Measurements from ENCODE around the gene DAGLA.
A peak's percentile ranks its signal among the peaks of the same experiment; 100 is the strongest.
"Not testable (repeated sequence)": the region's sequence is repeated elsewhere in the genome, so short reads cannot be mapped to it uniquely, and the experiment has no call there.

Gene DAGLA, protein sequence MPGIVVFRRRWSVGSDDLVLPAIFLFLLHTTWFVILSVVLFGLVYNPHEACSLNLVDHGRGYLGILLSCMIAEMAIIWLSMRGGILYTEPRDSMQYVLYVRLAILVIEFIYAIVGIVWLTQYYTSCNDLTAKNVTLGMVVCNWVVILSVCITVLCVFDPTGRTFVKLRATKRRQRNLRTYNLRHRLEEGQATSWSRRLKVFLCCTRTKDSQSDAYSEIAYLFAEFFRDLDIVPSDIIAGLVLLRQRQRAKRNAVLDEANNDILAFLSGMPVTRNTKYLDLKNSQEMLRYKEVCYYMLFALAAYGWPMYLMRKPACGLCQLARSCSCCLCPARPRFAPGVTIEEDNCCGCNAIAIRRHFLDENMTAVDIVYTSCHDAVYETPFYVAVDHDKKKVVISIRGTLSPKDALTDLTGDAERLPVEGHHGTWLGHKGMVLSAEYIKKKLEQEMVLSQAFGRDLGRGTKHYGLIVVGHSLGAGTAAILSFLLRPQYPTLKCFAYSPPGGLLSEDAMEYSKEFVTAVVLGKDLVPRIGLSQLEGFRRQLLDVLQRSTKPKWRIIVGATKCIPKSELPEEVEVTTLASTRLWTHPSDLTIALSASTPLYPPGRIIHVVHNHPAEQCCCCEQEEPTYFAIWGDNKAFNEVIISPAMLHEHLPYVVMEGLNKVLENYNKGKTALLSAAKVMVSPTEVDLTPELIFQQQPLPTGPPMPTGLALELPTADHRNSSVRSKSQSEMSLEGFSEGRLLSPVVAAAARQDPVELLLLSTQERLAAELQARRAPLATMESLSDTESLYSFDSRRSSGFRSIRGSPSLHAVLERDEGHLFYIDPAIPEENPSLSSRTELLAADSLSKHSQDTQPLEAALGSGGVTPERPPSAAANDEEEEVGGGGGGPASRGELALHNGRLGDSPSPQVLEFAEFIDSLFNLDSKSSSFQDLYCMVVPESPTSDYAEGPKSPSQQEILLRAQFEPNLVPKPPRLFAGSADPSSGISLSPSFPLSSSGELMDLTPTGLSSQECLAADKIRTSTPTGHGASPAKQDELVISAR

DNA sequence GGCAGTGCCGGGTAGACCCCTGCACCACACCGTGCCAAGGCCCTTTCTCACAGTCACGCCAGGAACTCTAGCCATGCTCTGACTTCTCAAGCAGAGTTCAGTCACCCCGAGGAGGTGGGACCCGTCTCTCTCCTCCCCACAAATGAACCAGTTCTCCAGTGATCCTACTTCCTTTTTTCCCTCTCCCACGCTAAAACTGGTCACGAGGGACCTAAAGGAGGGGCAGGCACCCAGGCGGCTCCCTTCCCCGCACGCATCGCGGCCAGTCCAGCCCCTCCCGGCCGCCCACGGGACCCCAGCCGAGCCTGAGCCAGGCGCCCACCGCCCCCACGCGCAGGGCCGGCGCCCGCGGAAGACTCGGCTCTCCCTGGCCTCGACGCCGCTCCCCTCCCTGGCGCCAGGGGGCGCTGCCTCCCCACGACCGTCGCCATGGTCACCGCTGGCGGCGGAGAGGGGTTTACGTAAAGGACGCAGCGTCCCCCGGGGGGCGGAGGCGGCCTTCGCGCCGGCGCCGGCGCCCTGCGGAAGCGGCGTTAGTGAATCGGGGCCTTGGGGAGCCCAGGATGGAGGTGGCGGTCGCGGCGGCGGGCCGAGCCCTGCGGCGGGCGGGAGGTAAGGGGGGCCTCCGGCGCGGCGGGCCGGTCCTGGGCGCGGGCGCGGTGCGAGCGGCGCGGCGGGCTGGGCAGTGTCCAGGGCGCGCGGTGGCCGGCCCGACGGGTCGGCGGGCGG is at the start of gene DAGLA:
TSS of gene DAGLA (plus strand) at position 499 of the 729 bp plus-strand sequence. CDS start 39,765 bp downstream, outside the sequence.
- peak; percentile 68 for DNase-seq

DNA sequence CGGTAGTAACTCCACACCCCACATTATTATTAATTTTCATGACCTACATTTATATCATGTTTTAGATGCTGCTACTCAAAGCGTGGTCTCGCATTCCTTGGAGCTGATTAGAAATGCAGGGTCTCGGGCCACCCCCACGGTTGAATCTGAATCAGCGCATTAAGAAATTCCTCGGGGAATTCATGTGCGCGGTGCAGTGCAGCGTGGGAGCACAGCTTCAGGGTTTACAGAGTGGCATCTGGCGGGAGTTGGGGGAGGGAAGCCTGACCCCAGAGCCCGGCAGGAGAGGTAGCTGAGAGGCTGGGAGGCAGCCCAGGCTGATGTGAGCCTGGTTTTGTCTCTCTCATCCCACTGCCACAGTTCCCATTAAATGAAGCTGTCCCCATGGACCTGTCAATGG is 48.1 kb upstream of the DAGLA start:
- DNase-seq: no peak

DNA sequence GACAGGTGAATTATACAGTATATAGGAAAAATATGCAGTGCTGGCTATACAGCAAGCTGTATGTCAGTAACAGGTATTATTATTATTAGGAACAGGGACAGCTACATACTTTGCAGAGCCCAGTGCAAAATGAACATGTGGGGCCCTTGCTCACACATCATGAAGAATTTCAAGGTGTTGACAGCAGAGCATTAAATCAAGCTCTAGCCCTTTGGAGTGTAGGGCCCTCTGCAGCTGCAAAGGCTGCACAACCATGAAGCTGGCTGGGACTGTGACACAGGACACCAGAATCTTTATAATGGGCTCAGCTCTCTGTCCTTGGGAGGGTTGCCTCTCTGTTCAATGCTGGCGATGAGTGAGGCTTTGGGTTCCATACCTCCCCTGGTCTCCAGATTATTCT is 44.9 kb upstream of the DAGLA start:
- no peak for DNase-seq

DNA sequence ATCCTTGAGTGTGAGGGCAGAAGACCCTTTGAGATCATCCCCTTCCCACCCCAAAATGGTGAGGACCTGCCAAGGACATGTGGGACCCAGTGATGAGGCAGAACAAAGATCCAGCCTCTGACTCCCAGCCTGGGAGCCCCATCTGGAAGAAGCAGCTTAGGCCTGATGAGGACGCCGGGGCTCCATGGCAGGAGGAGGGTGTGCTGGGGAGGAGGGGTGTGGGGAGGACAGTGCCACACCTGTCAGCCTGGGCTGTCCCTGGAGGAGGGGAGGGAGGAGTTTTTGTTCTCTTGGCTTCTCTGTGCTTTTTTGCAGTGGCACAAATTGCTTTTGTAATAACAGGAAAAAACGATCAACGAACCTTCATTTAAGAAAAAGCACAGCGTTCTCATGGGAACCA is 44.4 kb upstream of the DAGLA start:
- no peak for DNase-seq

DNA sequence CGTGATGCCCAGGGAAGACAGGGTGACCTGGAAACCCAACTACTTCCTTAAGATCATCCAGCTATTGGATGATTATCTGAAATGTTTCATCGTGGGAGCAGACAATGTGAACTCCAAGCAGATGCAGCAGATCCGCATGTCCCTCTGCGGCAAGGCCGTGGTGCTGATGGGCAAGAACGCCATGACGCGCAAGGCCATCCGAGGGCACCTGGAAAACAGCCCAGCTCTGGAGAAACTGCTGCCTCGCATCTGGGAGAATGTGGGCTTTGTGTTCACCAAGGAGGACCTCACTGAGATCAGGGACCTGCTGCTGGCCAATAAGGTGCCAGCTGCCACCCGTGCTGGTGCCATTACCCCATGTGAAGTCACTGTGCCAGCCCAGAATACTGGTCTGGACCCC is 43.5 kb upstream of the DAGLA start:
- DNase-seq: no peak

DNA sequence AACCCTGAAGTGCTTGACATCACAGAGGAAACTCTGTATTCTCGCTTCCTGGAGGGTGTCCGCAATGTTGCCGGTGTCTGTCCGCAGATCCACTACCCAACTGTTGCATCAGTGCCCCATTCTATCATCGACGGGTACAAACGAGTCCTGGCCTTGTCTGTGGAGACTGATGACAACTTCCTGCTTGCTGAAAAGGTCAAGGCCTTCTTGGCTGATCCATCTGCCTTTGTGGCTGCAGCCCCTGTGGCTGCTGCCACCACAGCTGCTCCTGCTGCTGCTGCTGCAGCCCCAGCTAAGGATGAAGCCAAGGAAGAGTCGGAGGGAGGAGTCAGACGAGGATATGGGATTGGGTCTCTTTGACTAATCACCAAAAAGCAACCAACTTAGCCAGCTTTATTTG is 42.9 kb upstream of the DAGLA start:
- no peak for DNase-seq

DNA sequence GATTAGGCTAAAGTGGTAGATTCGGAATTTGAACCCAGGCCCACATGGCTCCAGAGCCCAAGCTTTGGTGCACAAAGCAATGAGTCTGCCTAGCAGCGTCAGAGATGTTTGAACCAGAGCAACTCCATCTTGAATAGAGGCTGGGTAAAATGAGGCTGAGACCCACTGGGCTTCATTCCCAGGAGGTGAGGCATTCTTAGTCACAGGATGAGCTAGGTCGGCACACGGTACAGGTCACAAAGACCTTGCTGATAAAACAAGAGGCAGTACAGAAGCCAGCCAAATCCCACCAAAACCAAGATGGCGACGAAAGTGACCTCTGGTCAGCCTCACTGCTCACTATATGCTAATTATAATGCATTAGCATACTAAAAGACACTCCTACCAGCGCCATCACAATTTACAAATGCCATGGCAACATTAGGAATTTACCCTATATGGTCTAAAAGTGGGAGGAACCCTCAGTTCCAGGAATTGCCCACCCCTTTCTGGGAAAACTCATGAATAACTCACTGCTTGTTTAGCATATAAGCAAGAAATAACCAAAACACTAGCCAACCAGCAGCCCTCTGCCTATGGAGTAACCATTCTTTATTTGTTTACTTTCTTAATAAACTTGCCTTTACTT is 40.3 kb upstream of the DAGLA start:
- no peak for DNase-seq

DNA sequence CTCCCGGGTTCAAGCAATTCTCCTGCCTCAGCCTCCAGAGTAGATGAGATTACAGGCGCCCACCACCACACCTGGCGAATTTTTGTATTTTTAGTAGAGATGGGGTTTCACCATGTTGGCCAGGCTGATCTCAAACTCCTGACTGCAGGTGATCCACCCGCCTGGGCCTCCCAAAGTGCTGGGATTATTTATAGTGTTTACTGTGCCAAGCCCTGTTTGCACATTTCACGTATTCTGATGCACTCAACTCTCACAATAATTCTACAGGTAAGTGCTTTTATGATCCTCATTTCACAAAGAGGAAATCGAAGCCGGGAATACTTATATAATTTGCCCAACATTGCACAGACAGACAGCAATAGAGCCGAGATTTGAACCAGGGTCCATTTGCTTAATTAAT is 38.0 kb upstream of the DAGLA start:
- DNase-seq: no peak

DNA sequence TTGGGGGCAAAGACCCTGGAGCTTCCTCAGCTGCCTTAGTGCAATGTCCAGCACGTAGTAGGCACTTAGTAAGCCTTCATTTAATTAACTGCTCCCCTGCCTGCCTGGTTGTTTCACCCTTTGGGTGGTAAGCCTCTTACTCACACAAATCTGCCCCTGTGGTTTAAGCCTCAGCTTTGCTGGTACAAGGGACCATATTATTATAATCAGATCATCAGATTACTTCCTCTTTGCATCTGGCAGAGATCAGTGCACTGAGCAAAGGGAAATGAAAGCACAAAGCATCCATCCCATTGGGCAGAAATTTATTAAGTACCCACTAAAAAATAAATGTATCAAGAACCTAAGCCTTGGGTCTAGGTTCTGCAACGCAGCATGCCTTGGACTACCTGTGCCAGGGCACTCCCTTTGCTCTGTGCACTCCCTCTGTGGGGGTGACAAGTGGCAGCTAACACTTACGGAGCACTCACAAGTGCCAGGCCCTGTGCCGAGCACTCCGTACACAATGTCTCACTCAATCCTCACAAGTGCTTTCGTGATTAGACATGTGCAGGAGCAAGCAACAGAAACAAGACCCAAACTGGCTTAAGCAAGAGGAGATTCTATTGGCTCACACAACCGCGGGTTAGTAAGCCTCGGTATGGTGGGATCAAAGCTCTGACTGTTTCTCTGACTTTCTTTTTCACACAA is 34.9 kb upstream of the DAGLA start:
- no peak for DNase-seq

DNA sequence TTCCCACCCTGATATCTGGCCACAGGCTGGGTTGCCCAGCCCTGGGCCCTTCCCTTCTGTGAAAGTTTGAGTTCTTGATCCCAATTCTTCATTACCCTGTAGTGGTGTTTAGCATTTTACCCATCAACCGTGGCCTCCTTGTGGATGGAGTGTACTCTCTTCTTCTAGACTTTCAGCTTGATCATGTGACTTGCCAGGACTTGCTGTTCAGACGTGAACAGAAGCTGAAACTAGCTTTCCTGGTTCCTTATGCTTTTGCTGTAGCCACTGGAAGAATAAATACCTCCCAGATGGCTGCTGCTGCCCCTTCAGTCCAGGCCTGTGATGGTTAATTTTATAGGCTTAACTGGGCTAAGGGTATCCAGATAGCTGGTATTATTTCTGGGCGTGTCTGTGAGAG is 32.7 kb upstream of the DAGLA start:
- DNase-seq: no peak

DNA sequence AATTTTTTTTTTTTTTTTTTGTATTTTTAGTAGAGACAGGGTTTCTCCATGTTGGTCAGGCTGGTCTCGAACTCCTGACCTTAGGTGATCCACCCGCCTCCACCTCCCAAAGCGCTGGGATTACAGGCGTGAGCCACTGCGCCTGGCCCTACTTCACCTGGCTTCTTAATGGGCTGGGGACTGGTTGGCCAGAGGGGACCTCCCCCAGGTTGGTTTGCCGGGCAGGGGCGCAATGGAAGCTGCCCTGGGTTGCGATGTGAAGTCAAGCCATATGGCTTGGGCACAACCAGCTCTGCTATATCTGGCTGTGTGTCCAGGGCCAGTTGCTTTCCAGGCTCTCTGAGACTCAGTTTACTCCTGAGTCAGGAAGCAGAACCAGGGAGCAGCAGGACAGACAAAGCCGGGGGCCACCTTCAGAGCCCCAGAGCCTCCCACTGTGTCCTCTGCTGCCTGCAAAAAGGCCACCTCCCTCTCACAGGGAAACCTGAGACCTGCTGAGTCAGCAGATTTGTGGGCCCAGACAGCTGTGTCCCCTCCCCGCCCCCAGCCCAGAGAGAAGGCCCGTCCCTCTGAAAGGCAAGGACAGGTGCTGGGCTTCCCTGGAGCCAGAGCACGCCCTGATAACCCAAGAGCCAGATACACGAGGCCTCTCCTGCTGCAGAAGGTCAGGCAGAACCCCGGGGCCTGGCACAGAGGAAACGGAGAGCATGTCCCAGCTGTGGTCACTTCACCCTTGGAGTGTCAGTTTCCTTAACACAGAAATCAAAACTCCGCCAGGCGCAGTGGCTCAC is 29.2 kb upstream of the DAGLA start:
- no peak for DNase-seq

DNA sequence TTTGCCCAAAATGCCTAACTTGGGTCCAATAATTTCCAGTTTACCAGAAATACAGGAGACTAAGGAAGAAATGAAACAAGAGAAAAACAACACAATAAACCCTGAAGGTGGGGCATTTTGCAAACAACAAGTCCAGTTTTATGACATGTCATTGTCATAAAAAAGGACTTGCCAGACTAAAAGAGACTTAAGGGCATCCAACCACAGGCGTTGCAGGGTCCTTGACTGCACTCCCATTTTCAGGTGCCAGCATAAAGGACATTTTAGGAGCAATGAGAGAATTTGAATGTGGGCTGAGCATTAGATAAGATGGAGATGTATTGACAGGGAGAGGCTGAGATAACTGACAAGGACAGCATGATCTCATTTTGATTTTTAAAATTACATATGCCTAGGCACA is 28.1 kb upstream of the DAGLA start:
- DNase-seq: no peak

DNA sequence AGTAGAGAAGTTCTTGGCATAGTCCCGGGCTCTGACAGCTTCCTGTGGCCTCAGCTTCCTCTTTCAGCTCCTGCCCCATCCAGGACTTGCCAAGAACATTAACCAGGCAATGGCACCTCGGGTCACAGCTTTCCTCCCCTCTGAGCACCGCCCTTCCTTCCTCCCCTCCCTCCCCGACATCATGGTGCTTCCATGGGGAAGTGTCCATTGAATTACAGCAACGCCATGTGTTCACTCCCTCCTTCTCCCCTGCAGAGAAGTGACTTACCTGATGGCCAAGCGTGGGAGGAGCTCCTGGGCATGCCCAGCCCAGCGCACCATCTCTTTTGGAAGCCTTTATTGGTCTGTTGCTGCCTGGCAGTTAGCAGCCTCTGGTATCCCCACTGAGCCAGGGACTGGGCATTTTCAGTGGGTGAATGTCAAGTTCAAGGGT is 25.8 kb upstream of the DAGLA start:
- DNase-seq: no peak

DNA sequence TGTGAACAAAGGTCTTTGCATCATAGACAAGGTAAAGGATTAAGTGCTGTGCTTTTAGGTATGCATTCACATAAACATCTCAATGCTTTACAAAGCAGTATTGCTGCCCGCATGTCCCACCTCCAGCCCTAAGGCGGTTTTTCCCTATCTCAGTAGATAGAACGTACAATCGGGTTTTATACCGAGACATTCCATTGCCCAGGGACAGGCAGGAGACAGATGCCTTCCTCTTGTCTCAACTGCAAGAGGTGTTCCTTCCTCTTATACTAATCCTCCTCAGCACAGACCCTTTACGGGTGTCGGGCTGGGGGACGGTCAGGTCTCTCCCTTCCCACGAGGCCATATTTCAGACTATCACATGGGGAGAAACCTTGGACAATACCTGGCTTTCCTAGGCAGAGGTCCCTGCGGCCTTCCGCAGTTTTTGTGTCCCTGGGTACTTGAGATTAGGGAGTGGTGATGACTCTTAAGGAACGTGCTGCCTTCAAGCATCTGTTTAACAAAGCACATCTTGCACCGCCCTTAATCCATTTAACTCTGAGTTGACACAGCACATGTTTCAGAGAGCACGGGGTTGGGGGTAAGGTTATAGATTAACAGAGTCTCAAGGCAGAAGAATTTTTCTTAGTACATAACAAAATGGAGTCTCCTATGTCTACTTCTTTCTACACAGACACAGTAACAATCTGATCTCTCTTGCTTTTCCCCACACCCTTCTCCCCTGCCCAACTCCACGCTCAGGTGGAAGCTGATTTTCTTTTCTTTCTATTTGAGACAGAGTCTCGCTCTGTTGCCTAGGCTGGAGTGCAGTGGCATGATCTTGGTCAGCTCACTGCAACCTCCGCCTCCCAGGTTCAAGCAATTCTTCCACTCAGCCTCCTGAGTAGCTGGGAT is 24.7 kb upstream of the DAGLA start:
- not testable (repeated sequence) for DNase-seq

DNA sequence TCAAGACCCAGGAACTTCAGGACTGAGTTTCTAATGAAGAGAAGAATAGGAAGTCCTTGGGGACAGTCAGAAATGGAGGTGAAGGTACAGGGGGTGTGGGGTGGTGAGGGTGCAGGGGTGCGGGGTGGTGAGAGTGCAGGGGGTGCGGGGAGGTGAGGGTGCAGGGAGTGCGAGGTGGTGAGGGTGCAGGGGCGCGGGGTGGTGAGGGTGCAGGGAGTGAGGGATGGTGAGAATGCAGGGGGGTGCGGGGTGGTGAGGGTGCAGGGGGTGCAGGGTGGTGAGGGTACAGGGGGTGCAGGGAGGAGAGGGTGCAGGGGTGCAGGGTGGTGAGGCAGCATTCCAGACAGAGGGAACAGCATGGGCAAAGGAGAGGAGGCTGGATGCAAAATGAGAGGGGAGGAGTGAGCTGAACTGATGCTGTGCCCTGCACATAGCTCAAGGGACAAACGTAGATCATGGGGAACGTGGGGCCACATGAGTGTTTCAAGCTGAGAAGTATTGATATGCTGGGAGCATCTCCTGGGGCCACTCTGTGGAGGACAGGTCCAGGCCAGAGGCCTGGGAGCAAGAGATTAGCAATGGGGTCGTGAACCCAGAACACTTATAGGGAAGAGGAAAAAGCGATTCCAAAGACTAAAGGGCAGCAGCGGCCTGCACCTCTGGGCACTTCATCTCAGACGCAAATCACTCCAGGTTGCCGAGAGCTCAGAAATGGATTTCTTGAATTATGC is 23.7 kb upstream of the DAGLA start:
- DNase-seq: no peak

DNA sequence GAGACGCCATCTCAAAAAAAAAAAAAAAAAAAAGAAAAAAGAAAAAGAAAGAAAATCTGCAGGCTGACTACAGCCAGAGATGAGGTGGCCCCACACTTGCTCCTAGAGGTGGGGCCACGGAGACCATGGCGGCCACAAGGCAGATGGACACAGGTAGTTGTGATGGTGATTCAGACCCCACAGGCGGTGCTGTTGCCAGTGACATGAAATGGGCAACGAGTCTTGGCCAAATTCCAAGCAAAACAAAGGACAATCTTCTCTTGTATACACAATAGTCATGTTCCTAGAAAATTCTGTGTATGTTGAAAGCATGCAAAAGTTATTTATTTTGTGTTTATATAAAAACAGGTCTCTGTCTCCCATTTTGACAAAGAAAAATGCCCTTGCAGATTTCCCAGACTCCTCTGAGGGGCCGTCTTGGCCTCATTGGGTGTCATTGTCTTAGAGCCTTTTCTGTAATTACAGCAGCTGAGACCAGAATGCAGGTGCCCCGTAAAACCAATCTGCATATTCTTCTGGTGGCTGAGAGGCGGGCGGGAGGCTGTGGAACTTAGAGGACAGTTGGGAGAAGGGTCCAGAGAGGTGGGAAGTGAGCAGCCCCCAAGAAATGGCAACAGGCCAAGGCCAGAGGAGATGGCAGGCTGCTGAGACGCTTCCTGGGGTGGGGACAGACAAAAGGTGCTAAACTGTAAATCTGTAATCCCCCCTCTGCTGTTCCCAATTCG is 22.5 kb upstream of the DAGLA start:
- no peak for DNase-seq

DNA sequence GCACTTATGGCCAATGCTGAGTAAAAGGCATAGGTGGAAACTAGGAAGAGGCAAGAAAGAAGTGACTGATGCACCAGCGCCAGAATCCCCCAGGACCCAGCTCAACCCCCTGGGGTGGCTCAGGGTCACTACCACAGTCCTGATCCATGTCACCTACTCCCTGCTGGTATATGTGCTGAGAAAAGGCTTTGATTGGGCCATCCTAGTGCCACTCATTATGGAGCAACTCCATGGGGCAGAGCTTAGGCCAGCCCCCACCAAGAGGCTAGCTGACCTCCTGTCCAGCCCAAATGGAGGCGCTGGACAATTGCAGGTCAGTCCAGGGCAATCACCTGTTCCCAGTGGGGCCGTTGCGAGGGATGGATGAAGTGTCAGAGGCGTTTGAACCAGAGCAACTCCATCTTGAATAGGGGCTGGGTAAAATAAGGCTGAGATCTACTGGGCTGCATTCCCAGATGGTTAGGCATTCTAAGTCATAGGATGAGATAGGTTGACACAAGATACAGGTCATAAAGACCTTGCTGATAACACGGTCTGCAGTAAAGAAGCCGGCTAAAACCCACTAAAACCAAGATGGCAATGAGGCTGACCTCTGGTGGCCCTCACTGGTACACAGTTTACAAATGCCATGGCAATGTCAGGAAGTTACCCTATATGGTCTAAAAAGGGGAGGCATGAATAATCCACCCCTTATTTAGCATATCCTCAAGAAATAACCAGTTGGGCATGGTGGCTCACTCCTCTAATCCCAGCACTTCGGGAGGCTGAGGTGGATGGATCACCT is 20.6 kb upstream of the DAGLA start:
- DNase-seq: no peak

DNA sequence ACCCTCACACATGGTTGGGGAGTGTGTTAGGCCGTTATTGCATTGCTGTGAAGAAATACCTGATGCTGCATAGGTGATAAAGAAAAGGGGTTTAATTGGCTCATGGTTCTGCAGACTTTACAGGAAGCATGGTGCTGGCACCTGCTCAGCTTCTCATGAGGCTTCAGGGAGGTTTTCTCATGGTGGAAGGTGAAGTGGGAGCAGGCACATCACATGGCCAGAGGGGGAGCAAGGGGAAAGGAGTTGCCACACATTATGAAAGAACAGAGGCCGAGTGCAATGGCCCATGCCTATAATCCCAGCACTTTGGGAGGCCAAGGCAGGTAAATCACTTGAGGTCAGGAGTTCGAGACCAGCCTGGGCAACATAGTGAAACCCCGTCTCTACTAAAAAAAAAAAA is 19.2 kb upstream of the DAGLA start:
- not testable (repeated sequence) for DNase-seq
